ENCODE data around the gene SHPK. TPM values are rescaled to one million over a fixed set of nuclear protein-coding genes. Genes with fewer than 3 reads are reported as not detected.

Gene SHPK
- total and polyA plus RNA-seq, 9 of the 15 experiments (the other 6 are each of a cell fraction or from before 2014, with no cell fraction given), result 2.5 to 16.3 (median 11.8) TPM

- TF ChIP-seq MBD1 (CRISPR knock-in tag; IDR thresholded peaks at IDR 0.05), result no peak
- no peak for TF ChIP-seq ZNF830 (CRISPR knock-in tag; IDR thresholded peaks at IDR 0.05)
- TF ChIP-seq ZSCAN29 (IDR thresholded peaks at IDR 0.05), result no peak
- TF ChIP-seq PBX2 (CRISPR knock-in tag; IDR thresholded peaks at IDR 0.05; ENCODE audit: low read depth), result no peak
- TF ChIP-seq PBX2 (tag; conservative IDR thresholded peaks at IDR 0.05; ENCODE audit: low read depth), result no peak
- no peak for TF ChIP-seq GTF2A2 (tag; IDR thresholded peaks at IDR 0.05)
- TF ChIP-seq CBFA2T2 (conservative IDR thresholded peaks at IDR 0.05), result peak; percentile 71
- TF ChIP-seq VEZF1 (CRISPR knock-in tag; IDR thresholded peaks at IDR 0.05), result no peak
- peak; percentile 30; the same call in 1 of the 2 replicates for TF ChIP-seq SOX6 (IDR thresholded peaks at IDR 0.05)
- TF ChIP-seq FOSL1 (tag; conservative IDR thresholded peaks at IDR 0.05), result peak; percentile 78
- TF ChIP-seq MAFK (IDR thresholded peaks at IDR 0.05; ENCODE audit: low read length), result no peak
- peak in 1 of 2 experiments; percentile 52; a peak in 1 of 4 replicates for TF ChIP-seq SIN3A (IDR thresholded peaks at IDR 0.05; ENCODE audit: borderline replicate concordance in 2 of 2, control insufficient read depth in 1 of 2, low read depth in 2 of 2, low read length in 2 of 2)
- TF ChIP-seq NR2C2 (CRISPR knock-in tag; IDR thresholded peaks at IDR 0.05), result no peak
- TF ChIP-seq NR2C2 (tag; IDR thresholded peaks at IDR 0.05), result no peak
- TF ChIP-seq DLX4 (CRISPR knock-in tag; IDR thresholded peaks at IDR 0.05), result no peak
- no peak for TF ChIP-seq RBM15 (IDR thresholded peaks at IDR 0.05; ENCODE audit: insufficient read depth, low read length)
- TF ChIP-seq TFAP4 (CRISPR knock-in tag; IDR thresholded peaks at IDR 0.05; ENCODE audit: borderline replicate concordance), result peak; percentile 86
- peak; percentile 49; the same call in 1 of the 2 replicates for TF ChIP-seq ZNF384 (IDR thresholded peaks at IDR 0.05; ENCODE audit: low read depth, low read length)
- peak; percentile 49 to 62; a peak in 3 of 4 replicates for TF ChIP-seq KDM1A (IDR thresholded peaks at IDR 0.05)
Measured at GRCh38 chr17:3667366-3668278, 31.6 kb upstream of the SHPK start (continued).

All from K562 (cell line).